PC-9 (cell line): ENCODE data around the gene ADAM17. TPM values are rescaled to one million over a fixed set of nuclear protein-coding genes. Genes with fewer than 3 reads are reported as not detected.

Experiments
- BruUV-seq: library from RNA; stranded (reverse); fragments of 400-500 nt; replicated peaks from 2 replicates; lab custom pipeline; 2021; lab: Mats Ljungman, UMichigan
- CTCF ChIA-PET: fragments of 300-600 bp; sonication (Branson Sonifier 250); formaldehyde crosslinking; loops from one replicate; lab custom pipeline; 2022; ENCODE audit warnings: antibody characterized with exemption; lab: Charles Lee
- POLR2A ChIA-PET: fragments of 300-600 bp; sonication (Branson Sonifier 250); formaldehyde crosslinking; loops from one replicate; lab custom pipeline; 2022; ENCODE audit warnings: antibody characterized with exemption; ENCODE audit not compliant: unreplicated experiment; lab: Charles Lee
- DNase-seq, 2 experiments: peaks; one replicate each; pipeline versions ENCODE4 v3.0.0 to v3.0.0-alpha.2; 2015 to 2022; ENCODE audit warnings: mixed read lengths in 1 of 2
- H2AFZ ChIP-seq: fragments of 200-600 bp; sonication (generic); 2 replicates; pipeline ENCODE4 v1.8.1; 2017; ENCODE audit warnings: antibody characterized with exemption
- H3F3A ChIP-seq: fragments of 200-600 bp; sonication (generic); 2 replicates; pipeline ENCODE4 v1.8.1; 2017; ENCODE audit warnings: antibody characterized with exemption, mild to moderate bottlenecking, low read depth; ENCODE audit not compliant: insufficient read depth
- H3K27ac ChIP-seq: fragments of 200-600 bp; sonication (generic); 2 replicates; pipeline ENCODE4 v1.6.1; 2016; ENCODE audit warnings: mixed run types
- H3K27me3 ChIP-seq: fragments of 200-600 bp; sonication (generic); 2 replicates; pipeline ENCODE4 v1.6.1; 2016; ENCODE audit warnings: low read depth, mixed run types; ENCODE audit not compliant: insufficient read depth
- H3K36me3 ChIP-seq: fragments of 200-600 bp; sonication (generic); 2 replicates; pipeline ENCODE4 v1.6.1; 2016; ENCODE audit warnings: low read depth, mixed run types
- H3K4me1 ChIP-seq: fragments of 200-600 bp; sonication (generic); replicated peaks from 2 replicates; pipeline ENCODE4 v1.6.1; 2016; ENCODE audit warnings: mixed run types; ENCODE audit not compliant: insufficient read depth
- H3K4me2 ChIP-seq: fragments of 200-600 bp; sonication (generic); 2 replicates; pipeline ENCODE4 v1.6.1; 2017; ENCODE audit warnings: mixed run types
- H3K4me3 ChIP-seq: fragments of 200-600 bp; sonication (generic); 2 replicates; pipeline ENCODE4 v1.6.1; 2016; ENCODE audit warnings: mixed run types
- H3K79me2 ChIP-seq: fragments of 200-600 bp; sonication (generic); 2 replicates; pipeline ENCODE4 v1.6.1; 2017; ENCODE audit warnings: low read depth, mixed run types
- H3K9me2 ChIP-seq: fragments of 200-600 bp; sonication (generic); 2 replicates; pipeline ENCODE4 v1.8.1; 2017; ENCODE audit warnings: mild to moderate bottlenecking; ENCODE audit not compliant: insufficient read depth
- H3K9me3 ChIP-seq: fragments of 200-600 bp; sonication (generic); 2 replicates; pipeline ENCODE4 v1.8.1; 2016; ENCODE audit warnings: low read depth; ENCODE audit not compliant: insufficient read depth
- H4K20me1 ChIP-seq: fragments of 200-600 bp; sonication (generic); 2 replicates; pipeline ENCODE4 v1.8.1; 2017; ENCODE audit not compliant: insufficient read depth
- CTCF ChIP-seq: fragments of 200-600 bp; sonication (generic); conservative IDR thresholded peaks from 2 replicates; pipeline ENCODE4 v1.6.1; 2017; ENCODE audit warnings: mixed run types, antibody characterized with exemption, mild to moderate bottlenecking, moderate library complexity
- EZH2 ChIP-seq: fragments of 200-600 bp; sonication (generic); IDR thresholded peaks from 2 replicates; pipeline ENCODE4 v1.8.0; 2017; ENCODE audit warnings: antibody characterized with exemption, low read depth
- intact Hi-C: fragments of 100-400 bp; cut with micrococcal nuclease; formaldehyde crosslinking; loops from one replicate; pipeline ENCODE4 v1.10.0; 2022; ENCODE audit not compliant: unreplicated experiment
- total RNA-seq: library from RNA; stranded (reverse); gene quantifications from 2 replicates; pipeline ENCODE4 v1.2.3, GENCODE V29; 2021

Gene ADAM17
- total RNA-seq, 1 experiment from 2014 or later: 65.0 TPM

GRCh38 chr2:9494081-9494480, 61.5 kb downstream of the ADAM17 start:
- H3F3A ChIP-seq: peaks cover 53% of the 10 kb centered on the region; the same call in 1 of the 2 replicates
- ChIA-PET CTCF (no interaction called here), POLR2A (no interaction called here)
- DNase-seq: no peak
- no peaks in the 10 kb centered on the region for H3K27me3 ChIP-seq
- no peak overlapping the region for H3K27ac ChIP-seq
- no peaks in the 10 kb centered on the region for H3K4me1 ChIP-seq
- no TSS peak for BruUV-seq
- TF ChIP-seq CTCF: no peak
- TF ChIP-seq EZH2: no peak
- peaks cover 61% of the 10 kb centered on the region for H3K36me3 ChIP-seq
- intact Hi-C loops: no loop called here
- no peaks in the 10 kb centered on the region for H3K9me2 ChIP-seq
- H2AFZ ChIP-seq: no peak overlapping the region
- H3K79me2 ChIP-seq: no peaks in the 10 kb centered on the region
- H3K4me2 ChIP-seq: no peak overlapping the region
- peaks cover 20% of the 10 kb centered on the region for H4K20me1 ChIP-seq
- H3K9me3 ChIP-seq: no peaks in the 10 kb centered on the region
- no peak overlapping the region for H3K4me3 ChIP-seq

GRCh38 chr2:9493478-9493877, 62.2 kb downstream of the ADAM17 start:
- intact Hi-C loops: no loop called here
- H3K4me2 ChIP-seq: no peak overlapping the region
- H3K27ac ChIP-seq: no peak overlapping the region
- DNase-seq: no peak
- no peak overlapping the region for H2AFZ ChIP-seq
- no peak overlapping the region for H3K4me3 ChIP-seq
- H3K9me2 ChIP-seq: no peaks in the 10 kb centered on the region
- no peak for TF ChIP-seq EZH2
- TF ChIP-seq CTCF: no peak
- H3K27me3 ChIP-seq: no peaks in the 10 kb centered on the region
- no peaks in the 10 kb centered on the region for H3K4me1 ChIP-seq
- peaks cover 20% of the 10 kb centered on the region for H4K20me1 ChIP-seq
- H3K9me3 ChIP-seq: no peaks in the 10 kb centered on the region
- no TSS peak for BruUV-seq
- peaks cover 60% of the 10 kb centered on the region for H3K36me3 ChIP-seq
- no peaks in the 10 kb centered on the region for H3K79me2 ChIP-seq
- CTCF ChIA-PET: no interaction called here
- POLR2A ChIA-PET: no interaction called here
- peaks cover 48% of the 10 kb centered on the region; the same call in 1 of the 2 replicates for H3F3A ChIP-seq

- Histone ChIP-seq H3K9me2 (no peaks in the 10 kb centered on the region), H3K27me3 (no peaks in the 10 kb centered on the region), H3F3A (peaks cover 42% of the 10 kb centered on the region; the same call in 1 of the 2 replicates), H3K27ac (no peak overlapping the region), H3K9me3 (no peaks in the 10 kb centered on the region), H4K20me1 (peaks cover 15% of the 10 kb centered on the region), H3K79me2 (no peaks in the 10 kb centered on the region), H3K4me3 (no peak overlapping the region), H3K36me3 (peaks cover 64% of the 10 kb centered on the region), H2AFZ (no peak overlapping the region), H3K4me2 (no peak overlapping the region), H3K4me1 (no peaks in the 10 kb centered on the region)
- no TSS peak for BruUV-seq
- no peak for DNase-seq
- intact Hi-C loops: no loop called here
- TF ChIP-seq EZH2 (no peak), CTCF (no peak)
- POLR2A ChIA-PET: no interaction called here
- CTCF ChIA-PET: no interaction called here
Measured at GRCh38 chr2:9492927-9493326, 62.7 kb downstream of the ADAM17 start.
